Myocyte (in vitro differentiated cells): ENCODE results near the gene SIDT1. TPM values are rescaled to one million over a fixed set of nuclear protein-coding genes. Genes with fewer than 3 reads are reported as not detected.
"Not testable (repeated sequence)": the region's sequence is repeated elsewhere in the genome, so short reads cannot be mapped to it uniquely, and the experiment has no call there.

Experiments
- DNase-seq: peaks from one replicate; pipeline ENCODE4 v3.0.0-alpha.2; 2012; ENCODE audit warnings: low read depth
- total RNA-seq: library from RNA; depleted of rRNA; stranded (reverse); fragments of >200 nt; gene quantifications from 2 replicates; pipeline ENCODE4 v1.2.3, GENCODE V29; 2014

Gene SIDT1
- total RNA-seq, 1 donor from 2014 or later = 0.24 TPM

DNA sequence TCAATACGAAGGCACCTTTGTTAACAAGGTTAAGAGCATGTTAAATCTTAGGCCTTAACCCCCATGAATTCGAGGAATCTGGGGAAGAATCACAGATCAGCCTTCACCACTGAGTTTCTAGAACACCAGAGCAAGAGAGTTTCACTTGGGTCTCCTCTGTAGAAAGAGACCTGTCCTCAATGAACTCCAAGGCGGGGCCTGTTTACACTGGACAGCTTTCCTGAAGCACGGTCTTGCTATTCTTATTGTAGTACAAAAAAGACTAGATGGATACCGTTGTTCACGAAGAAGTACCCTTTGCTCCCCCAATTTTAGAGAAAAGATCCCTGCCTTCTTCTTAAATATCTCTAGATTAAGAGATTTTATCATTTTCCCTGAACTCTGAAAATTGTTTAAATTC is 99.2 kb downstream of the SIDT1 start:
- DNase-seq = no peak

DNA sequence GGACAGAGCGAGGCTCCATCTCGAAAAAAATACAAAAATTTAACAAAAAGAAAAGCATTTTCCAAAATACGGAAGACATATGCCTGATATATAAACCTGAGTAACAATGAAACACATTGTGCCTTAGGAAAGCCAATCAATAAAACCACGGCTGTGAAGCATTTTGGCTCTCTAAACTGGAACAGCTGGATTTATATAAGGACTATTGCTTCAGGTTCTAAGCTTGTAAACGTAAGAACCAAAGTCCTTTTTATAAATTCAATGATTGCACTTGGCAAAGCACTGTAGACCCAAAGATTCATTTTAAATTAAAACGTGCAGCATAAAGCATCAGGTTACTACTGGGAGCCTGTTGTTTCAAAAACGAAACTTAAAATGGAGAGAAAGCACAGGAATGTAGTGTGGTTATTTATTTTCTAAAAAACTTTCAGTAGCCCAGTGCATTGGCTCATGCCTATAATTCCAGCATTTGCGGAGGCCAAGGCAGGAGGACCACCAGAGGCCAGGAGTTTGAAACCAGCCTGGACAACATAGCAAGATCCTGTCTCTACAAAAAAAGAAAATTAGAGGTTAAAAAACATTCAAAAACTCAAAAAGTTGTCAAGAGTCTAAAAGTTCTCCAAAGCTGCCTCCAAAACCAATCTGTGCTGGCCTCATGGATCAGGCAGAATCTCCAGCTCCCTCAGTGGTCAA is 102.6 kb downstream of the SIDT1 start:
- DNase-seq = no peak

DNA sequence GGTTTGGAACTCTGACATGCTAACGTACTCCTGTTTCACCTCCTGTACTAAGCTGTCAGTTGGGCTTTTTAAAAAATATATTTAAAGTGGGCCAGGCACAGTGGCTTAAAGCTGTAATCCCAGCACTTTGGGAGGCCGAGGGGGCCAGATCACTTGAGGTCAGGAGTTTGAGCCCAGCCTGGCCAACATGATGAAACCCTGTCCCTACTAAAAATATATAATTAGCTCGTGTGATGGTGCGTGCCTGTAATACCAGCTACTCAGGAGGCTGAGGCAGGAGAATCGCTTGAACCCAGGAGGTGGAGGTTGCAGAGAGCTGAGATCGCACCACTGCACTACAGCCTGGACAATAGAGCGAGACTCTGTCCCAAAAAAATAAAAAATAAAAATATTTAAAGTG is 103.7 kb downstream of the SIDT1 start:
- not testable (repeated sequence) for DNase-seq

DNA sequence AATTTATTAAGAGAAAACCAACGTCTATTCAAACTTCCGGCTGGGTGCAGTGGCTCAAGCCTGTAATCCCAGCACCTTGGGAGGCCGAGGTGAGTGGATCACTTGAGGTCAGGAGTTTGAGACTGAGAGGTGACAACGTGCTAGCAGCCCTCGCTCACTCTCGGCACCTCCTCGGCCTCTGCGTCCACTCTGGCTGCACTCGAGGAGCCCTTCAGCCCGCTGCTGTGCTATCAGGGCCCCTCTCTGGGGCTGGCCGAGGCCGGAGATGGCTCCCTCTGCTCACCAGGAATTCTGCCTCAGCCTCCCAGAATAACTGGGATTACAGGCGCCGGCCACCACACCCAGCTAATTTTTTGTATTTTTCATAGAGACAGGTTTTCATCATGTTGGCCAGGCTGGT is 105.4 kb downstream of the SIDT1 start:
- no peak for DNase-seq

DNA sequence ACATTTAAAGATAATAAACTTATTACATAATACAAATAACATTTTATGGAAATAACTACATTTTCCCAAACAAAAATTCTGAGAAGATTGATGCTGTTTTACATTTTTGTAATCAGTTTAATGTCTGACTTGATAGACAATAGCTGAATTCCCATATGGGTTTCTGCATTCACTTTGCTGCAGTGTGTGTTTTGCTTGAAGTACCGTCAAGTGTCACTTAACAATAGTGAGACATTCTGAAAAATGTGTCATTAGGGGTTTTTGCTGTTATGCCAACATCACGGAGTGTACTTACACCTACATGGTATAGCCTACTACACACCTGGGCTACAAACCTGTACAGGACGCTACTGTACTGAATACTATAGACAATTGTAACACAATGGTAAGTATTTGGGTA is 106.6 kb downstream of the SIDT1 start:
- DNase-seq = no peak

DNA sequence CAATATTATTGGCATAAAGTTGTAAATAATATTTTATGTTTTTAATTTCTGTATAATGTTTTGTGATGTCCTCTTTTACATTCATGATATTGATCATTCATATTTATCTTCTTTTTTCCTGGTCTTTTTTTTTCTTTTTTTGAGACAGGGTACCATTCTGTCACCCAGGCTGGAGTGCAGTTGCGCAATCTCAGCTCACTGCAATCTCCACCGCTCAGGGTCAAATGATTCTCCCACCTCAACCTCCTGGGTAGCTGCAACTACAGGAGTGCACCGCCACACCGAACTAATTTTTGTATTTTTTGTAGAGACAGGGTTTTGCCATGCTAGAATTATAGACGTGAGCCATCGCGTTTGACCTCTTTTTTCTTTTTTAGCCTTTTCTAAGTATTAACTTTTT is 111.2 kb downstream of the SIDT1 start:
- no peak for DNase-seq

DNA sequence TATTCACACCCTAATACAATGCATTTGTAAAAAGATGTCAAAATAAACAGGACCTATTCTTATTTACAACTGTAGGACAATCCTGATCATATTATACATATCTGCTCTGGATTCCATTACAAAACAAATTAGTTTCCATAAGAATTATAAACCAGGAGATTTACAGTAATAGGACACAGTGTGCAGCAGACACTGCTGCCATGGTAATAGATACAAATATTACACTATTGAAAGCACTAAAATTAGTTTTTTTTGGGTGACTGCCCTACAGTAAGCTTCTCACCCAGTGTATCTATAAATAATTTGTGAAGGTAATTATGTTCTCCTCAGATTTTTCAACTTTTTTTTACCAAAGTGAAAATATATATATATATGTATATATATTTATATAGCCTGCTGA is 116.2 kb downstream of the SIDT1 start:
- DNase-seq = no peak

DNA sequence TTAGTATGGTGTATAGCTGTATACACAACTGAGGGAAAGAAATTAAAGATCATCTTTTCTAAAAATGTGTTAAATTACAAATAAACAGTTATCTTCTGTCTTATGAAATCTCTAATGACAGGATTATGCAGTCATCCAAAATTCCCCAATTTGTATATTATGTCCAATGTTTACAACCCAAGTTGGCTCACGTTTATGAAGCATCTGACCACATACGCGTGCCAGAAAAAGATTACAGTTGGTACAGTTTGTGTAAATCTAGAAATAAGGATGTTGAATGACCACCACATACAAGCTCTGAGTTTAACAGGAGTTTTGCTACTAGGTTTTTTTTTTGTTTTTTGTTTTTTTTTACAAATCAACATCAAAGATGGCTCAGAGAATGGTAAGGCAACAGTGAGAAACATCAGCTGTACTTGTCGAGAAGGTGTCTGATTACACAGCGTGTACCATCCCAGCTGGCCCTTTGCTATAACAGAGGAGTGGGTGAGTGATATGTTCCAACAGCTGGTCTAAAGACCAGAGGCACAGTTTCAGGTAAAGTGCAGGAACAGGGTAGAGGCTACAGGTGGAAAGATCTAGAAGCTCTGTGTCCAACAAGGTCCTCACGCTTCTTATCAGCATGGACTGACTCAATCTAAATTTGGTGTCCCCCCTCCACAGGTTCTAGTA is 117.0 kb downstream of the SIDT1 start:
- DNase-seq = no peak

DNA sequence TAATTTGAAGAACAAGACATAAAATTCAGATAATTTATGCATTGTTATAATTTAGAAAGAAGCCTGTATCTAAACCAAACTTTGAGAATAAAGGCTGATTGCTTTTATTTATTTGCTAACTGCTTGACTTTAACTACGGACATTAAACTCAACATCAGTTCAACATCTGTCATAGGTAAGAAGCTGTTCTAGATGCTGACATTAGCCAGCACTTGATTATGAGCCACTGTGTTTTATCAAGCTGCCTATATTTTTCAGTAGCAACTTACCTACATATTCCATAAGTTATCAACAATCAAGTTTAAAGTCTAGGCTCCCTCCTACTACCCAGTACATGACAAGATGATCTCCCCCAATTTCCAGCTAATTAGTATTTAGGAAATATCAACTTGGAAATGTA is 122.0 kb downstream of the SIDT1 start:
- DNase-seq = no peak

DNA sequence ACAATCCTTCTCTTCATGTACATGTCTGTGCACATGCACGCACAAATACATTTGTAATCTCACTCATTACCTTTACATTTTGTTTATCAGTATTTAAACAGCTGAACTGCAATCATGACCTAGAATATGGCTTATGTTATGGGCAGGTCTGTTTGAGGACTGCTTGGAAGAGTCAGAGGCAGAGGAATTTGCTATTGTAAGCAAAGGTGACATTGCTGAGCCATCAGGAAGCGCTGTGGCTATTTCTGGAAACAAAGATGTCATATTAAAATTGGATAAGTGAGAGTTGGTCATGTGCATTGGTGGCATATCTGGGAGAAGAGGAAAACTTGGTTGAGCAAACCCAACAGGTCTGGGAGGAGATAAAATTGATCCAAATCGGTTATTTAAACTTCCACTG is 122.5 kb downstream of the SIDT1 start:
- peak; percentile 23 for DNase-seq

DNA sequence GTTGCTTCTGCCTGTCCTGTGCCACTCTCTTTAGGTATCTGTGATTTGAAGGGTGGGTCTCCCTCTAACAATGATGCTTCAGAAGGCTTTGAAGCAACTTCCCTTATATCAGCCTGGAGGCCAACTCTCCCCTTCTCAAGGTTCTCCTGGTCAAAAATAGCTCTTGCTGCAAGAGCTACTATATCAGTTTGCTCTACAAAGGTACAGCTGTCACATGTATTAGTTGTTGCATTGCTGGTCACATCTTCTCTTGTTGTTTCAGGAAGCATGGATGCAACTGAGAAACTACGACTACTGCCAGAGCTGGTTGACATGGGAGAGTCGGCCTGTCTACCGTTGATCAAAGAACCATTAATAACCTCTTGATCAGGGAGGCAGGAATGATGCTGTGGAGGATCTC is 125.8 kb downstream of the SIDT1 start:
- peak; percentile 35 for DNase-seq

DNA sequence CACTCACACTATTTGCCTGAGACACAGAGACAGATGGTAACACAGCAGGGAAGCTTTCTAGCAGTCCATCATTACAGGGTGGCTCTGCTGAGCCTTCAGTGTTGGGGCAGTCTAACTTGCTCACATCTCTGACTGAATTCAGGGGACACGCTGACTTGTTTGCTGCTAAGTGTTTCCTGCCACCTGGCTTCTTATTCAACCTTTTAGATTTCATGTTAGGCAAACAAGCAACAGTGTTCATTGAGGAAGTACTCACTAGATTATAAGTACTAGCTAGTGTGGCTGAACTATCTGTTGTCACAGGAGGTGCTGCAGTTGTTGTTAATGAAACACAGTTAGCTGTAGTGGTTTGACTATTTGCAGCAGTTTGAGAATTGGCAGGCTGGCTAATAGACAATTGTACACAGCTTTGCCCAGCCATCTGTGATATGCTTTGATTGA is 126.8 kb downstream of the SIDT1 start:
- peak; percentile 67 for DNase-seq

DNA sequence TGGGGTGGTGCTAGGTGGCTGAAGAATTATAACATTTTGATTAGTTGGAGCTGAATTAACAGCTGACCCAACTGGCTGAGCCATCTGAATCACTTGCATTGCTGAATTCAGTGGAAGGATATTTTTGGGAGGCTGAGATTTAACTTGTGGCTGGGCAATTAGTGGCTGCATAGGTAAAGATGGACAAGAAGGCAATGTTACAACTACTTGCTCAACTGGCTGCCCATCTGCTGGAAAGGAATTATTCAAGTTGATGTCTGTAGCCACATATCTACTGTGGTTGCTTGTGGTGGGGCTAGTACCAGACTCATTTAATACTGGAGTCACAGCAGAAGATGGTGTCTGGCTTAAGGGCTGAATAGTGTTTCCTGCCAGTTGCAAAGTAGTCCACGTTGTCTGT is 127.6 kb downstream of the SIDT1 start:
- DNase-seq = peak; percentile 91

DNA sequence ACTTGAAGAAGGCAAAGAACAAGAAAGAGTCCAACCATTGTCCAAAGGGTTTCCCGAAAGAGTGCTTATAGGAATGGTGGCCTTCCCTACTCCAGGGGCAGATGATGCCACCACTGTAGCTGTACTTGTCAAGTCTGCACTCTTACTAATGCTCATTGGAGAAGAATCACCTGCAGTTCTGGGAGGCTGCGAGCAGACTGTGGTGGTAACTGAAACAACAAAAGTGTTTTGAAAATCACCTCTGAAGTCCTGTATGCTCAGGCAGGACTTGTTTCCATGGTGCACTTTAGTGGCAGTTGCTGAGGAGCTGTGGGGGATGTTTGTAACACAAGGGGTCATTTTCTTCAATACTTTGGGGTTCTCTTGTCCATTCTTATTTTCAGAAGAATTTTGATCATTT is 128.1 kb downstream of the SIDT1 start:
- no peak for DNase-seq

DNA sequence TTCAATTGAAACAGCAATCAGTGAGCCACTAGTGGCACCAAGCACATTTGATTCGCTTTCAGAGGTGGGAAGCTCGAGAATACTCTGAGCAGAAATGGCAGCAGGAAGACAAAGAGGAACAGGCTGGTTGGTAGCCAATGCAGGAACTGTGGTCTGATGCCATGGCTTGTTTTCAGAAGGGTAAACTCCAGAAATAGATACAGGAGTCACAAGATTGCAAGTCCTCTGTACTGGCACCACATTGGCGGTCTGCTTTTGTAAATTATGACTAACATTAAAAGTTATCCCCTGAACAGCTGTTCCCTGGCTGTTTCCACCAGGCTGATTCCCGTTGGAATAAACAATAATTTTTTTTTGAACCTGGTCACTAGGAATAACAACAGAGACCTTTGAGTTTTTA is 128.5 kb downstream of the SIDT1 start:
- DNase-seq = peak; percentile 98

DNA sequence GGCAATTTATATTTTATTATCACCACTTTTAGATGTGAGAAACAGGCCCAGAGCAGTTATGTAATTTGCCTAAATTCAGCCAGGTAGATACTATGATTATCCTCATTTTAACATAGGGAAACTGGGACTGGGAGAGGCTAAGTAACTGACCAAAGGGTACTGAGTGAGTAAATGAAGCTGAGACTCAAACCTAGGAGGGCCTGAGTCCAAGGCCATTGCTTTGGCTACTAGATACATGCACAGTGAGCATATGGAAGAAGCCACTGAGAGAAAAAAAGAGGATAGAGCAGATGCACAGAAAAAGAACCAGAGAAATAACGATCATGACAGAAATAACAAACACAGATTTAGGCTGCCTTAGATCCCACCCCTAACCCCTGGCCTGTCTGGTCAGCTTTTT is 130.5 kb downstream of the SIDT1 start:
- no peak for DNase-seq

DNA sequence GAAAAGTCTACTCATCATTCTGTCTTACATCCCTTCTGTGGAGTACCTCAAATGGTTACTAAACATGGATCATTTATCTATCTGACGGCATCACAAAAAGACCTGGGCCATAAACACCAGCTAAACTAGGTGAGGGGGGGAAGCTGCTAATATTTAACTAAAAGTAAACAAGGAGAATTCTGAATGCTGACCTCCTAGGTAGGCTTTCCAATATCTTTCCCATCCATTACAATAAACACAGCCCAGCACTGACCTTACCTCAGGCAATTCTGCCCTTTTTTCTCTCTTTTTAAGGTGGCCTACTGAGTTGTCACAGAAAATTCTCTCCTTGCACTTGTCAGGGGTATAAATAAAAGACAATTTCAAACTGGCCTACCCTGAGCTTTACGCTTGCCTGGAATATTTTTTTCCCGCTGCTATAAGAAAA is 131.0 kb downstream of the SIDT1 start:
- DNase-seq = no peak

DNA sequence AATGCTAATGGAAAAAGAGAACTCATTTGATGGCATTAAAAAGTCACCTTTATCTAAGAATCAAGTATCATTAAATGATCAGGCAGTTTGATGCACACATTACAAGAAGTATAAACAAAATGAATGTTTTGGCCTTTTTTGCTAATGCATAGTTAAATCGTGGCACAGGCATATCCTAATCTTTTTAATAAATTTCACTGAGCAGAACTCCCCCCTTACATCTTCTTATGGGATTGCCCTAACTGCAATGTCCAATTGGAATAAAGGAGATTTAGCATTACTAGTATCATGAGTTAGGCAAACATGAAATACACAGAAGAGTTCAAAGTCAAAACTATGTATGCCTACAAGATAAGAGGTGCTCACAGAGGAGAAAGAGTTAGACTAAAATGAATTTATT is 131.4 kb downstream of the SIDT1 start:
- DNase-seq = no peak

DNA sequence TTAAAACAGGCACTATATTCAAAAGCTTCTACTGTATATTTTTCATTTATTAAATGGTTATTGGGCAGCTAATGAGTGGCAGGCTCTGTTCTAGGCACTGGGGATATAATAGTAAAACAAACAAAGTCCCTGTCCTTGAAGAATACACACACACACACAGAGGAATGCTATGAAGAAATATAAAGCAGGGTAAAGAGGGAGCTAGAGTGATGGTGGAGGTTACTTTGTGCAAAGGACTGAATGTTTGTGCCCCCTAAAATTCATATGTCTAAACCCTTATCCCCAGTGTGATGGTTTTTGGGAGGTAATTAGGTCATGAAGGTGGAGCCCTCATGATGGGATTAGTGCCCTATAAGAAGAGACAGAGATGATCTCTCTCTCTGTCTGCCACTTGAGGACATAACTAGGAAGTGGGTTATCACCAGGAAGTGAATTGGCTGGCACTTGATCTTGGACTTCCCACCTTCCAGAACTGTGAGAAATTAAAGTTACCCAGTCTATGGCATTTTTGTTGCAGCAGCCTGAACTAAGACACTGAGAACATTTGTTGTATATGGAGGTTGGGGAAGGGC is 132.3 kb downstream of the SIDT1 start:
- no peak for DNase-seq

DNA sequence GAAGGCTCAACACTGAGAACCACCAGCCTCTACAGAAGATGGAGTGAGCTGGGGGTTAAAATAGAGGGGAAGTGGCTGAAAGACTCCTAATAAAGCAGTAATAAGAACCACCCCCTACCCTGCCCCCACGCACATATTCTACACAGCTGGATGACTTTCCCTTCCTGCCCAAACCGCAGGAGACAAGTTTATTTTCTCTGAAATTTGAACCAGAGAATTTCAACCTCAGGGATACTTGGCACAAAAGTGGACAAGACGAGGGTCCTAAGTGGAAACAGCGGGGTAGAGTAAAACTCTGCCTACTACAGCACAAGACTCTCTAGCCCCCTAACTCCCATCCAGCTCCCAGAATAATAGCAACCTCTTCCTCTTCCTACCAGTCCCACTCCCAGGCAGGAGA is 135.7 kb downstream of the SIDT1 start:
- DNase-seq = peak; percentile 79

DNA sequence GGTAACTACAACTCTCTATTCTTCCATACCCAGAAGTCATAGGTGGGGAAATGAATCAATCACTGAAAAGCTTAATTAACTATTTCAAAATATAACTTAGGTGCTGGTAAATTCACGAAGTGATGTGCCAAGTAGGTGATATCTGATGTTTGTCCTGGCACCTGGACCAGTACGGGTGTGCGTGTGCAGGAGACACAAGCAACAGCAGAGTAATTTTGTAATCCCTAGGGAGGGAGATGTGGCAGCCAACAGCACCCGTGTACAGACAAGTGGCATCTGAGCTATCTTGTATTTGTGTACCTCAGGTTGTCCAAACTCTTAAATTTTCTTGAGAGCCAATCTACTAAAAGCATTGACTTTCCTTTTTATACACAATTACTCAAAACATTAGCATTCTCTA is 141.2 kb downstream of the SIDT1 start:
- DNase-seq = no peak

DNA sequence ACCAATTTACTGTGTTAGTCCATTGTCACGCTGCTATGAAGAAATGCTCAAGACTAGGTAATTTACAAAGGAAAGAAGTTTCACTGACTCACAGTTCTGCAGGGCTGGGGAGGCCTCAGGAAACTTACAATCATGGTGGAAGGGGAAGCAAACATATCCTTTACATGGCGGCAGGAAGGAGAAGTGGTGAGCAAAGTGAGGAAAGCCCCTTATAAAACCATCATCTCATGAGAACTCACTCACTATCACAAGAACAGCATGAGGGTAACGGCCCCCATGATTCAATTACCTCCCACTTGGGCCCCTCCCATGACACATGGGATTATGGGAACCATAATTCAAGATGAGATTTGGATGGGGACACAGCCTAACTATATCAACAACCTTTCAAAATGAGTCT is 143.9 kb downstream of the SIDT1 start:
- no peak for DNase-seq

DNA sequence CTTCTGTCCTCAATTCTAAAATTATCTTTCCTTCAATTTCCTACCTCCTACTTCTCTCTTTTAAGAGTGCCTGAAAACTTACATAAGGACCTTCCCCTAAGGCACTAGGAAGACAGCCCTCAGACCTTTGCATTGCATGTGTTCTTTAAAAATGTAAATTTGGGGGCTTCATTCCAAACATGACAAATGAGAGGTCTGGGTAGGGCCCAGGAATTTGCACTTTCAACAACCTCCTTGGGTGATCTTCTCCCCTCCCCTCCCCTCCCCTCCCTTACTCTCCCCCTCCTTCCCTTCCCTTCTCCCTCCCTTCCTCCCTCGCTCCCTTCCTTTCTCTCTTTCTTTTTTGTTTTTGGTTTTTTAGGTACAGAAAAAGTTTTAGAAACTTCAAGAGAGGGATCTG is 145.4 kb downstream of the SIDT1 start:
- DNase-seq = no peak
